Pons (tissue), 1 donor: ENCODE results near the gene NYAP1.

Experiments used
- DNase-seq: peaks from one replicate; pipeline ENCODE4 v3.0.0-alpha.2; 2016; ENCODE audit warnings: low spot score

The NYAP1 gene

DNA sequence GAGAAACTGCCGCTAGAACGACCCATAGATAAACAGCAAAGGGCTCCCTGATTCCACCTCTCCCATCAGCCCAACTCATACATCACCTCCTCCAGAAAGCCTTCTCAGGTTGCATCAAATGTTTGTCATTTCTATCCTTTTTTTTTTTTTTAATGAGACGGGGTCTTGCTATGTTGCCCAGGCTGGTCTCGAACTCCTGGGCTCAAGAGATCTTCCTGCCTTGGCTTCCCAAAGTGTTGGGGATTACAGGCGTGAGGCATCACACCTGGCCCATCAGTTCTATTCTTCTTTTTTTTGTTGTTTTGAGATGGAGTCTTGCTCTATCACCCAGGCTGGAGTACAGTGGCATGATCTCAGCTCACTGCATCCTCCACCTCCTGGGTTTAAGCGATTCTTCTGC, 26.7 kb upstream of the NYAP1 start:
- DNase-seq: no peak

DNA sequence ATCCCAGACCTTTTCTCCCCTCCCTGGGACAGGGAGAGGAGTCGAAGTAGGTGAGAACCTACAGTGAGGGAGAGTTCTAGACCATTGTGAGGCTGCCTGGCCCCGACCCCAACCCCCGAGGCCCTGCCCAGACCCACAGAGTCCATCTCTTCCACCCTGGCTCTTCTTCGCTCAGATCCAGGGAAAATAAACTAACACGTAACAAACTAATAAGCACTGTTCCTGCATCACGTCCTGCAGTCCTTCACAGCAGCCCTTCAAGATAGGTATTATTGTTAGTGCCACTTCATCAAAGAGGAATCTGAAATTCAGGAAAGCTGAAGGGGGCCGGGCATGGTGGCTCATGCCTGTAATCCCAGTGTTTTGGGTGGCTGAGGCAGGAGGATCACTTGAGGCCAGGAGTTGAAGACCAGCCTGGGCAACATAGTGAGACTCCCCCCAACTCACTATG, 19.5 kb upstream of the NYAP1 start, which contains the start of gene SPACDR:
TSS of gene SPACDR (minus strand) at position 51 of the 451 bp plus-strand sequence. CDS start 235 bp downstream, outside the sequence.
- DNase-seq: no peak

- DNase-seq: no peak
These were observed 18.9 kb upstream of the NYAP1 start for GRCh38 chr7:100464791-100465190.

DNA sequence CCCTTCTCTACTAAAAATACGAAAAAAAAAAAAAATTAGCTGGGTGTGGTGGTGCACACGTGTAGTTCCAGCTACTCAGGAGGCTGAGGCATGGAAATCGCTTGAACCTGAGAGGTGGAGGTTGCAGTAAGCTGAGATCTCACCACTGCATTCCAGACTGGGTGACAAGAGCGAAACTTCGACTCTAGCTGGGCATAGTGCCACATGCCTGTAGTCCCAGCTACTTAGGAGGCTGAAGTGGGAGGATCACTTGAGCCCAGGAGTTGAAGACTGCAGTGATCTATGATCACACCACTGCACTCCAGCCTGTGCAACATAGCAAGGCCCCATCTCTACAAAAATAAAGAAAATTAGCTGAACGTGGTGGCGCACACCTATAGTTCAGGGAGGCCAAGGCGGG, 18.4 kb upstream of the NYAP1 start:
- no peak for DNase-seq

DNA sequence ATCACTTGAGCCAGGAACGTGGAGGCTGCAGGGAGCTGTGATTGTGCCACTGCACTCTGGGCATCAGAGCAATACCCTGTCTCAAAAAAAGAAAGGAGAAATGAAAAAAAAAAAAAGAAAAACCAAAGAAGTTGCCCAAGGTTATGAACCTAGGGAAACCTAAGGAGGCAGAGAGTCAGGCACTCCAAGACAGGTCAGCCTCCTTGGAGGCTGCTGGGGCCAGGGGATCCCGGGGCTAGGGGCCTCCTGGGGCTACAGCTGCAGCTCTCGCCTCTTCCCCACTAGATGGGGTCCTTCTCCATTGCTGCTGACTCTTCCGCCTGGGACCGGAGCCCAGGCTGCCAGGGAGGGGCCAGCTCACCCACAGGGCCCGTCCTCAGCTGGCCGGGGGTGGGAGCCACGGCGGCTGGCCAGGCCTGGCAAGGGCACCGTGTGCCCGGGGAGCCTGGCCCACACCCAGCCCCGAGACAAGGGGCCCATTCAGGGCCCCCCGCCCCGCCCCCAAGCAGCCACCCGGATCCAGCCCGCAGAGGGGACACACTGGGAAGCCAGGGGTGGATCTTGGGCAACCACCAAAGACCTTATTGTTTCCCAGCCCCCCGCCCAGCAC, 17.9 kb upstream of the NYAP1 start:
- peak; percentile 97 for DNase-seq

- no peak for DNase-seq
These were observed 16.8 kb upstream of the NYAP1 start for GRCh38 chr7:100466653-100467605.

DNA sequence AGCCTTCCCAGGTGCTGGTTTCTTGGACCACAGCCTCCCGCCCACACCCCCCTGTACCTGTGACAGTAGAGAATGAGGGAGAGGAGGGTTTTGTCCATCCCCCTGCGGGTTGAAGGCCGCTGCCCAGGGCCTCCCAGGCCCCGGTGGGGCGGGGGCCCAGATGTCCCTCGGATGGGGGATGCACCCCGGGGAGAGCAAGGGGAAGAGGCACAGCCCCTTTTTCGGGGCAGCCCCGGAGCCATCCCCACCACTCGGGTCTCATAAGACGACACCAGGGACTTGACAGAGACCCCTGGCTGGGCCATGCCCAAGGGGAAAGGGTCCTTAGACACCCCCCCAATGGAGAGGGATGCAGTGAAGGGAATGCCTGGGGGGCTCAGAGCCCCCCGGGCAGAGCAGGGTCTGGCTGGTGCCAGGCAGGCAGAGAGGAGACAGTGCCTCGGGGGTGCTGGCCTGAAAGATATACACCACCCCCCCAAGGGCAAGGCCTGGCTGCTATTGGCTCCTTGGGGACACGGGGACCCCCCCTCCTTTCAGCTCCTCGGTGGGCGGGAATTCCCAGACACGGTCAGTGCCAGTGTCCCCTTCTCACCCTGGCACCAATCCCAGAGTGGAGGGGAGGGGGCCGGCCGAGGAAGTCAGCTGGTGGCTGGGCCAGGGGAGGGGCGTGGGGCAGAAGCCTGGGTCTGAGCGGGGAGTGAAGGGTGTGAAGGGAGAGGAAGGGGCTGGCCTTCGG, 15.9 kb upstream of the NYAP1 start:
- peak; percentile 95 for DNase-seq

GRCh38 chr7:100469227-100470044, 14.3 kb upstream of the NYAP1 start:
- peak; percentile 79 for DNase-seq

DNA sequence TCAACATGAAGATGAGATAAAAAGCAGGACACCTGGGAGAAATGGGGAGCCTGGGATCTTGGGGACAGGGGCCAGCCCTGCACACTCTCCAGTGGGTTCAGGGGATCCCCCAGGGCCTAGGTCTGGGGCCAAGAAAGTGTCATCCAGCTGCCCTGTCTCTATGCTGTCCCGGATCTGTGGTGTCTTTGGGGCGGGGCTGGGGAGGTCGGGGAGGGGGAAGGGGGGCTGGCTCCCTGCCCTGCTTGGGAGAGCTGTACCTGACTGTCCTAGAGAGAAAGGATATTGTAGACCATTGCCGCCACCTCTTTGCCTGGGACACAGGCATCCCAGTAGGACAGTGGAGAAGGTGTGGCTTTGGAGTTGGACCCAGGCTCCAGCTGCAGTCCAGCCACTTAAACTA, 12.7 kb upstream of the NYAP1 start:
- no peak for DNase-seq

DNA sequence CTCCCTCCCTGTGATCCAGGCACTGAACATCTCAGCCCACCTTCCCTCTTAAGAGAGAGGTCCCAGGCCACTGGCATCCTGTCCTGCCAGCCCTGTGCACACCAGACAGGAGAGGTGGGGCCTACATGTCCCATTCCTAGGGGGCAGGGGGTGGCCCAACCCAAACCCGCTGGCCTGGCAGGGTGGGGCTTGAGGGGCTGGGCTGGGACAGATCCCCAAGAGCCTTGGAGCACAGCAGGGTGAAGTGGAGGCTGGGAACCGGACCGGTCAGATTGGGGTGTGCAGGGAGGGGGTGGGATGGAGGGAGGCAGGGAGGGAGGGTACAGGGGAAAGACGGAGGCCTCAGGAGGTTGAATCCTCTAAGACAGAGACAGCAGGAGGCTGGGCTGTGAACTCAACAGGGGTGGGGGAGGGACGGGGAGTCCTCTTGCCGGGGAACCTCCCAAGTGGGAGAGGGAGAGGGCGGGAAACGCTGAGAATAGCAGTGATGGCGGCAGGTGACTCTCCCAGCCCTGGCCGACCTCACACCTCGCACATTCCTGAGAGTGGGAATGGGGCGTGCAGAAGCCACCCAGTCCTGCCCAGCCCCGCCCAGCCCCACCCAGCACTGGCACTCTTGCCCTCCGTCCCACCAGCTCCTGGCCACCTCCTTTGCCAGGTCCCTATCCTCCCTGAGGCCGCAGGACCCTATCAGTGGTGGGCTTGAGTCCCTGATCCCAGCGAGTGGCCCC, 11.4 kb upstream of the NYAP1 start:
- no peak for DNase-seq

DNA sequence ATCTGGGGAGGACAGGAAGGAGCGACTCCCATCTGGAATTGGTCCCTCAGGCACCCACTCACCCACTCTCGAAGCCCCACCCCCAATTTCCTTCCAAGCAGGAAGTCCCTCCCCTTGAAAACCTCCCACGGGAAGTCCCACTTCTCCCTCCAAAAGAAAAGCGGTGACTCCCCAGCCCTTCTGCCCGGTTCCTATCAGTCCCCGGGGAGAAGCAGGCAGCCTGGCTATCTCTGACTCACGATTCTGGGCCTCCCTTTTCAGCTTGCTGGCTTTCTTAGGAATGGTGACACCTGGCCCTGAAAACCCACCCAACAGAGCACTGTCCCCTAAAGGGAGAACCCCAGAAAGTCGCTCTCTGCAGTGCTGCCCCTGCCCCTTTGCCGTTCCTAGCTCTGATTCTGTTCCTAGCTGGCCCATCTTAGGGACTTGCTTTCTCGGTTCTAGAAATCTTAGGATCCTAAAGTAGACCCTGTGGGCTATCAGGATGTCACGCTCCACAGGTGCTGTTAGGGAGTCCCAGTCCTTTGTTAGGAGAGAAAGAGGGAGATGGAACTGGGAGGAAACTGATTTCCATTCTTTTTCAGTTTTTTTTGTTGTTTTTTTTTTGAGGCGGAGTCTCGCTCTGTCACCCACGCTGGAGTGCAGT, 10.8 kb upstream of the NYAP1 start:
- DNase-seq: no peak

GRCh38 chr7:100475549-100475948, 8.2 kb upstream of the NYAP1 start:
- DNase-seq: no peak

DNA sequence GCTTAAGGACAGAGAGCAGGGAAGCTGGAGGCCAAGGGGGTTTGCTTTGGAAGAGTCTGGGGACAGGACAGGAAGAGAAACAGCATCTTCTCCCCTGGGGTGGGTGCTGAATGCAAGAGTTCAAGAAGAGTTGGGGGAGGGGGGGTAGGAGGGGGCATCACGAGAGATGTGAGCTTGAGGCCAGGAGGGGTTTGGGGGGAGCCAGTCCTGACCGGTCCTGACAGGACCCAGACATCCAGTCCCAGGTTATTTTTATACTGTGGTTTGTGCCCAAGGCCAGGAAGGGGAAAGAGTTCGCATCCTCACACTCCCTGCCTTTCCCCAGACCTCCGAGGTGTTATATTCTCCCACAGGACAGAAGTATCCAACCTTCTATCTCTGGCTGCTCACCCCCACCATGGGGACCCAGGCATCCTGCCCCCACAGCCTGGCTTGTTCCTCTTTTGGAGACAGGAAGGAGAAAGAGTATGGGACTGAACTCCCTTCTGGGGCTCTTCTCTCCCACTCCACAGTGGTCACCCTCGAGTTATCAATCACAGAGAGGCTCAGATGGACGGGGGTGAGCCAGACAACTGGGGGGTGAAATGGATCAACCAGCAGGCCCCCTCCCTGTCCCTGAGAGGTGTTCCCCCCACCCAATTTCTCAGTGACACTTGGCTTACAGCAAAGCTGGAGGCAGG, 7.5 kb upstream of the NYAP1 start:
- no peak for DNase-seq

DNA sequence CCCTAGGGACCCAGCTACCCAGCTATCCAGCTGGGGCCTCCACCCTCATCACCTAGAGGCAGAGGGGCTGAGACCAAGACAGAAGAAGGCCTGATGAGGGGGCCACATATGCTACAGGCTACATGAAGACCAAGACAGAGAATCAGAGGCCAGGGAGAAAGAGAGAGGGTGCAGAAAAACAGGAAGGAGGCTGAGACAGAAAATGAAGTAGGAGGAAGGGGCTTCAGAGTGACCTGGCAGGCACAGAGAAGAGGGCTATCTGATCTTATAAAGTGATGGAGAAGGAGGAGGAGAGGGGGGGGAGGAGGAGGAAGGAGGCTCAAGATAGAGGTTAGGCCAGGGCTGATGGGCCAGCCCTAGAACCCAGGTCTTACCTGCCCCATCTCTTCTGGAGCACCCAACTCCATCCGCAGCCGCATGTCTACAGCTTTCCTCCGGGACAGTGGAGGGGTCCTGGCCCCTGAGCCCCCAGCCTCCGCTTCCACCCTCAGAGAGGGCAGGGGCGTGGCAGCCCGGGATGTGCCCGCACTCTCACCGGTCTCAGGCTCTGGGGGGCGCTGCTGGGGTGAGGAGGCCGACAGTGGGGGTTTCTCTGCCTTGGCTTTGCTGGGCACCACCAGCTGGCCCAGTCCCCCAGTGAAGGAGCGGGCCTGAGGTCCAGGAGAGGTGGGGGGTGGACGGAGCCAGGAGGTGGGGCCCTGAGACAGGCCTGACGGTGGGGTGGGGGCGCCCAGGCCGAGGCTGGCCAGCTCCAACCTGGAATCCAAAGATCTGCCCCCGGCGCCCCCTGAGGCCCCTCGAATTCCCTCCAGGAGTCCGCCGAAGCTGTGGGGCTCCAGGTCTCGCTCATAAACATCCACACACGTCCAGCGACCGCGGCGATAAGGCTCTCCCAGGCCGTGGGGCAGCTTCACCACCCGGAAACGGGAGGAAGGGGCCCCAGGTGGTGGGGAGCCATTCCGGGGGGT, 6.5 kb upstream of the NYAP1 start:
- no peak for DNase-seq

DNA sequence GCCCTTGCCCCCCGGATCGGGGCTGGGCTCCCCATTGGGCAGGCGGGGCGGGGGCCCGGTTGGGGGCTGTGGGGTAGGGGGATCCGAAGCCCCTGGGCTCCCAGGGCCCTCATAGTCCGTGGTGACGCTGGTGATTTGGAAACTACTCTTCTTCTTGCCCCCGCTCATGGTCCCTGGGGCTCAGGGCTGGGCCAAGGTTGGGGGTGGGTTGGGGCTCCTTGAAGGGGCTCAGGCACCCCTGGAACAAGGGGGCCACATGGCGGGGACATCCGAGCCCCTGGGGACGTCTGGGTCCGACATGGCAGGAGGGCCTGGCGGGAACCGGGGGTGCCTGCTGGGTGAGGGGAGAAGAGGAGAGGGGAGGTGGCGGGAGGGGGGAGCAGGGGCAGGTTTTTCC, 5.9 kb upstream of the NYAP1 start:
- DNase-seq: no peak

DNA sequence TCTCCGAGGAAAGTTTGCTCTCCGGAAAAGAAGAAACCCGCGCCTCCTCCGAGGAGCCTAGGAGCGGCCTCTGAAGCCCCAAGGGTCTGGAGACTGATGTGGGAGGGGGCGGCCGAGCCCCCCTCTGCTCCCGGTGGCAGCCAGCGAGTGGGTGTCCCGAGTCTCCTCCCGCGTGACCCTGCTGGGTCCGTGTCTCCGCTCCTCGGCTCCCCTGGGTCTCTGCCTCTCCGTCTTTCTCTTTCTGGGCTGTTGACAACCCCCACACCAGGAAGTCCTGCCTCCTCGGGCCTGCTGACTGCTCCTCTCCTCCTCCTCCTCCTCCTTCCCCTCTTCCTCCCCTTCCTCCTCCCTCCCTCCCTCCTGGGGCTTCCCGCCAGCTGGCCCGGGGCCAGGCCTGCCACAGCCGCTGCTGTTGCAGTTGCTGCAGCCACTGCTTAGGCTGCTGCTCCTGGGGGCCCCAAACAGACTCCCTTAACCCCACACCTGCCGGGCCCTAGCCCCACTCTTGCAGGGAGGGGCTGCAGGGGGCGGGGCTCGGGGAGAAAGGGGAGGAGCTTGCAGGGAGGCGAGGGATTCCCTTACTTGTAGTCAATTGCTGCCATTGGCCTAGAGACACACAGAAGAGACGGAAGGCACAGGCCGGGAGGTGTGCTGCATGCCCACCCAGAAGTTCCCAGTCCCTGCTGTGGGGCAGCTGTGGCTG, 4.6 kb upstream of the NYAP1 start, which contains the start of gene TSC22D4:
TSS of gene TSC22D4 (minus strand) at position 257 of the 703 bp plus-strand sequence. CDS start 1,176 bp downstream, outside the sequence.
- peak; percentile 96 for DNase-seq

DNA sequence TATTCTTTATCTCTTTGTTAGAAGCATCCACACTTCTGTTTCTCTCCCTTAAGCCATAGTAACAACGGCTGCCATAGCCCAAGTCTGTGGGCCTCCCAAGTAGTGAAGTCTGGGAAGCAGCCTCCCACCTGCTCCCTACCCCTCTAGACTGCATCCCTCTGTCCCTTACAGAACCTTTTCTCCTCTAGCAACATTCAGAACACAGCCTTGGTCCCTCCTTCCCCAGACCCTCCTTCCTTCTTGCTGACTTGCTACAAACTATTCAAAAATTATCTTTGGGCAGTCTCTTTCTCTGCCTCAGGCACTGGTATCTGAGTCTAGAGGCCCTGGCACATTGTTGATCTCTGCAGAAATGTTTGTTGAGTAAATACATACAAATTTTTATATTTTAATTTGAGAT, 2.3 kb upstream of the NYAP1 start:
- DNase-seq: no peak

DNA sequence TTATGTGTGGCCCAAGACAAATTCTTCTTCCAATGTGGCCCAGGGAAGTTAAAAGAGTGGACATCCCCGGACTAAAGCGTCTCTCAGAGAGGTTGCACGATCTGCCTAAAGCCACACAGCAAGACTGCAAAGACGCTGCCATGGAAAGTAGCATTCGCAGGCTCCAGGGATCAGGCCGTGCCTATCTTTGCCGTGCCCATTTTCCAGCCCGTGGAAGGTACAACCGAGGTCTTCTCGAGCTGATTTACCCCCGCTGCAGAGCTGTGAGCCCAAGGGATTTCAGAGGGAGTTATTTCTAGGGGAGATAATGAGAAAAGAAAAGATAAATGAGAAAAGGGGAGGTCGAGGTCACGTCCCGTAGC, 1.0 kb upstream of the NYAP1 start:
- no peak for DNase-seq
